Skin epidermis (tissue), 12 donors: ENCODE measurements around the gene RPP40.

Source experiments
- H3K27ac ChIP-seq, 21 experiments: fragments of 200-600 bp; sonication (generic) in 11 of 21; one replicate each; pipeline ENCODE4 v1.5.0; 2020; ENCODE audit warnings: mild to moderate bottlenecking in 3 of 21, inconsistent platforms in 2 of 21, moderate library complexity in 2 of 21
- H3K4me3 ChIP-seq, 7 experiments: fragments of 200-600 bp; sonication (generic) in 2 of 7; one replicate each; pipeline ENCODE4 v1.5.0; 2020; ENCODE audit warnings: inconsistent platforms in 2 of 7, mild to moderate bottlenecking in 2 of 7, moderate library complexity in 1 of 7

The RPP40 gene

GRCh38 chr6:5003604-5004372 lies at the start of gene RPP40:
Gene RPP40, minus strand, starts transcription at chr6:5004037. Its CDS starts 35 bp downstream, at chr6:5004002.
- Histone ChIP-seq H3K4me3 (peak within 1 kb of the TSS; percentile 45 to 84 (median 61)), H3K27ac (peak within 1 kb of the TSS in 20 of 21 experiments; percentile 55 to 95 (median 86))

GRCh38 chr6:5053038-5053437 lies 49.2 kb upstream of the RPP40 start:
- H3K4me3 ChIP-seq: no peak overlapping the region

GRCh38 chr6:5051394-5051793 lies 47.6 kb upstream of the RPP40 start:
- no peak overlapping the region for H3K27ac ChIP-seq

More at GRCh38 chr6:5053038-5053437, 49.2 kb upstream of the RPP40 start:
- H3K27ac ChIP-seq: peak overlapping the region in 3 of 21 experiments; percentile 14 to 44 (median 43)

GRCh38 chr6:5050009-5050408 lies 46.2 kb upstream of the RPP40 start:
- no peak overlapping the region for H3K27ac ChIP-seq

More at GRCh38 chr6:5051394-5051793, 47.6 kb upstream of the RPP40 start:
- no peak overlapping the region for H3K4me3 ChIP-seq

GRCh38 chr6:5046430-5046829 lies 42.6 kb upstream of the RPP40 start:
- no peak overlapping the region for H3K4me3 ChIP-seq
- H3K27ac ChIP-seq: no peak overlapping the region

More at GRCh38 chr6:5050009-5050408, 46.2 kb upstream of the RPP40 start:
- no peak overlapping the region for H3K4me3 ChIP-seq

GRCh38 chr6:5045416-5045815 lies 41.6 kb upstream of the RPP40 start:
- H3K27ac ChIP-seq: no peak overlapping the region
- no peak overlapping the region for H3K4me3 ChIP-seq

GRCh38 chr6:5044866-5045265 lies 41.0 kb upstream of the RPP40 start:
- Histone ChIP-seq H3K27ac (no peak overlapping the region), H3K4me3 (no peak overlapping the region)

- no peak overlapping the region for H3K27ac ChIP-seq
- no peak overlapping the region for H3K4me3 ChIP-seq
Measured at GRCh38 chr6:5042436-5042835, 38.6 kb upstream of the RPP40 start.

- no peak overlapping the region for H3K27ac ChIP-seq
- no peak overlapping the region for H3K4me3 ChIP-seq
Measured at GRCh38 chr6:5041955-5042354, 38.1 kb upstream of the RPP40 start.

GRCh38 chr6:5036269-5036668 lies 32.4 kb upstream of the RPP40 start:
- no peak overlapping the region for H3K4me3 ChIP-seq
- no peak overlapping the region for H3K27ac ChIP-seq

- peak overlapping the region in 3 of 21 experiments; percentile 35 to 60 (median 37) for H3K27ac ChIP-seq
- H3K4me3 ChIP-seq: no peak overlapping the region
Measured at GRCh38 chr6:5034736-5035135, 30.9 kb upstream of the RPP40 start.

- Histone ChIP-seq H3K4me3 (no peak overlapping the region), H3K27ac (peak overlapping the region in 5 of 21 experiments; percentile 5 to 60 (median 35))
Measured at GRCh38 chr6:5034328-5034727, 30.5 kb upstream of the RPP40 start.

- Histone ChIP-seq H3K27ac (peak overlapping the region in 9 of 21 experiments; percentile 14 to 73 (median 41)), H3K4me3 (peak overlapping the region in 1 of 7 experiments; percentile 34)
Measured at GRCh38 chr6:5033214-5033904, 29.5 kb upstream of the RPP40 start.

GRCh38 chr6:5032706-5033105 lies 28.9 kb upstream of the RPP40 start:
- peak overlapping the region in 8 of 21 experiments; percentile 26 to 73 (median 60) for H3K27ac ChIP-seq

GRCh38 chr6:5031150-5031549 lies 27.3 kb upstream of the RPP40 start:
- H3K4me3 ChIP-seq: no peak overlapping the region
- H3K27ac ChIP-seq: peak overlapping the region in 1 of 21 experiments; percentile 24

More at GRCh38 chr6:5032706-5033105, 28.9 kb upstream of the RPP40 start:
- H3K4me3 ChIP-seq: peak overlapping the region in 3 of 7 experiments; percentile 7 to 34 (median 18)

GRCh38 chr6:5030596-5031136 lies 26.8 kb upstream of the RPP40 start:
- Histone ChIP-seq H3K4me3 (no peak overlapping the region), H3K27ac (peak overlapping the region in 1 of 21 experiments; percentile 24)

- H3K4me3 ChIP-seq: no peak overlapping the region
- H3K27ac ChIP-seq: no peak overlapping the region
Measured at GRCh38 chr6:5029609-5030008, 25.8 kb upstream of the RPP40 start.

GRCh38 chr6:5028921-5029320 lies 25.1 kb upstream of the RPP40 start:
- H3K27ac ChIP-seq: no peak overlapping the region
- no peak overlapping the region for H3K4me3 ChIP-seq

- Histone ChIP-seq H3K4me3 (no peak overlapping the region), H3K27ac (no peak overlapping the region)
Measured at GRCh38 chr6:5028301-5028700, 24.5 kb upstream of the RPP40 start.
